Stimulated activated naive CD8-positive, alpha-beta T cell treated with anti-CD3 and anti-CD28 coated beads, Interleukin-15, Interleukin-2, amounts not matched to agents 100 ng/mL and 50 ng/mL, for 24 hours (primary cell): Measurements from ENCODE around the gene UBTD2.
"Not testable (repeated sequence)": the region's sequence is repeated elsewhere in the genome, so short reads cannot be mapped to it uniquely, and the experiment has no call there.

Source experiments
- H3K27ac Mint-ChIP-seq: one replicate; pipeline ENCODE4 v1.8.0; 2021; ENCODE audit warnings: mild to moderate bottlenecking, mixed read lengths
- H3K27me3 Mint-ChIP-seq: one replicate; pipeline ENCODE4 v1.8.0; 2021; ENCODE audit warnings: mixed read lengths
- H3K36me3 Mint-ChIP-seq: one replicate; pipeline ENCODE4 v1.8.0; 2021; ENCODE audit warnings: low read depth, mixed read lengths
- H3K4me1 Mint-ChIP-seq: one replicate; pipeline ENCODE4 v1.8.0; 2021; ENCODE audit warnings: low read depth, mixed read lengths
- H3K4me3 Mint-ChIP-seq: one replicate; pipeline ENCODE4 v1.8.0; 2021; ENCODE audit warnings: mild to moderate bottlenecking, mixed read lengths
- H3K9me3 Mint-ChIP-seq: one replicate; pipeline ENCODE4 v1.8.0; 2021; ENCODE audit warnings: mixed read lengths

Gene UBTD2

DNA sequence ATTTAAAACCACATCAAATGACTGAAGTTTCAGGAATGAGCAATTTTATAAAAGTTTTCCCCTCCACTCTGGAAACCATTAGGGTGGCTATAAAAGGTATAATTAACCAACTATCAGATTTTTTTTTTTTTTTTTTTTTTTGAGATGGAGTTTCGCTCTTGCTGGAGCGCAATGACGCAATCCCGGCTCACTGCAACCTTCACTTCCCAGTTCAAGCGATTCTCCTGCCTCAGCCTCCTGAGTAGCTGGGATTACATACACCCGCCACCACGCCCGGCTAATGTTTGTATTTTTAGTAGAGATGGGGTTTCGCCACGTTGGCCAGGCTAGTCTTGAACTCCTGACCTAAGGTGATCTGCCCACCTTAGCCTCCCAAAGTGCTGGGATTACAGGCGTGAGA is 77.6 kb downstream of the UBTD2 start:
- H3K27ac Mint-ChIP-seq, H3K27me3 Mint-ChIP-seq, H3K9me3 Mint-ChIP-seq, H3K4me3 Mint-ChIP-seq: not testable (repeated sequence)
- Mint-ChIP-seq H3K4me1 (peaks cover 12% of the 10 kb centered on the region), H3K36me3 (peaks cover 14% of the 10 kb centered on the region)

DNA sequence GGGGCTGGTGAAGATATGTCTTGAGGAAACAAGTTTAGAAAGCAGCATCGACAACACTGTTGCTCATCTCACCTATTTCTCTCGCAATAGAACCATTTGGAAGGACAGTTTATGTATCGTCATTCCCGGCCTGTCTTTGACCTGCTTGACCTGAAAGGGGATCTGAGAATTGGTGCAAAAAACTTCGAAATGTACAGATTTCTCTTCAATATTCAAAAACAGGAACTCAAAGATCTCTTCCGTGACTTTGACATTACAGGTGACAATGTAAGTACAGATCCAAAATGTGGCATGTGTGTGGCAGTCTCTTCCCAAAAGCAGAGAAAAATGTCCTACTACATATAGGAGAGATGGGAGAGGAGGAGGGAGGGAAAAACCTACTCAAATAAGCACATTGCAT is 83.1 kb downstream of the UBTD2 start:
- no peaks in the 10 kb centered on the region for H3K9me3 Mint-ChIP-seq
- H3K4me3 Mint-ChIP-seq = no peak overlapping the region
- H3K27ac Mint-ChIP-seq = no peak overlapping the region
- H3K4me1 Mint-ChIP-seq = no peaks in the 10 kb centered on the region
- peaks cover 4% of the 10 kb centered on the region for H3K27me3 Mint-ChIP-seq
- no peaks in the 10 kb centered on the region for H3K36me3 Mint-ChIP-seq

DNA sequence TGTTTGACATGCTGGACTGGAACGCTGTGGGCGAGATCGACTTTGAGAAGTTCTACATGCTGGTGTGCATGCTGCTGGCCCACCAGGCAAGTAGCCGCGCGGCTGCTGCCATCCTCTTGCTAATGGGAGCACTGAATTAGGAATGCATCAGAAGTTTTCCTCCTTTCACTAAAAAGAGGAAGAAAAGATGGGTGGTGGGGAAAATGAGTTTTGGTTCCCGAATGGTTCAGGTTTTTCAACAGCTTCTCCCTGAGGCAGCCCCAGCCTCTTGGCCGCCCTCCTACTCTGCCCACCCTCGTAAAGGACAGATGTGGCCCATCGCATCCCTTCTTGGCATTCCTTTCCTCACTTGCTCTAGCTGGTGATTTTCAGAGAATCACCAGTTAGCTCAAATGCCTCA is 84.1 kb downstream of the UBTD2 start:
- H3K27me3 Mint-ChIP-seq = peaks cover 4% of the 10 kb centered on the region
- no peak overlapping the region for H3K27ac Mint-ChIP-seq
- no peaks in the 10 kb centered on the region for H3K9me3 Mint-ChIP-seq
- no peak overlapping the region for H3K4me3 Mint-ChIP-seq
- no peaks in the 10 kb centered on the region for H3K4me1 Mint-ChIP-seq
- no peaks in the 10 kb centered on the region for H3K36me3 Mint-ChIP-seq

DNA sequence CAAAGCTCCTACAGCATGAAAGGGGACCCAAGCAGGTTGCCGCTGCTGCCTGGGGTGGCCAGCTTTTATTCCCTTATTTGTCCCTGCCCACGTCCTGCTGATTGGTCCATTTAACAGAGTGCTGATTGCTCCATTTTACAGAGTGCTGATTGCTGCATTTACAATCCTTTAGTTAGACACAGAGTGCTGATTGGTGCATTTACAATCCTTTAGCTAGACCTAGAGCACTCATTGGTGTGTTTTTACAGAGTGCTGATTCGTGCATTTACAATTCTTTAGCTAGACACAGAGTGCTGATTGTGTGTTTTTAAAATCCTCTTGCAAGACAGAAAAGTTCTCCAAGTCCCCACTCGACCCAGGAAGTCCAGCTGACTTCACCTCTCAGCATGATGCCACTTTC is 85.8 kb downstream of the UBTD2 start:
- H3K9me3 Mint-ChIP-seq, H3K27me3 Mint-ChIP-seq, H3K27ac Mint-ChIP-seq, H3K4me1 Mint-ChIP-seq, H3K36me3 Mint-ChIP-seq, H3K4me3 Mint-ChIP-seq: not testable (repeated sequence)

DNA sequence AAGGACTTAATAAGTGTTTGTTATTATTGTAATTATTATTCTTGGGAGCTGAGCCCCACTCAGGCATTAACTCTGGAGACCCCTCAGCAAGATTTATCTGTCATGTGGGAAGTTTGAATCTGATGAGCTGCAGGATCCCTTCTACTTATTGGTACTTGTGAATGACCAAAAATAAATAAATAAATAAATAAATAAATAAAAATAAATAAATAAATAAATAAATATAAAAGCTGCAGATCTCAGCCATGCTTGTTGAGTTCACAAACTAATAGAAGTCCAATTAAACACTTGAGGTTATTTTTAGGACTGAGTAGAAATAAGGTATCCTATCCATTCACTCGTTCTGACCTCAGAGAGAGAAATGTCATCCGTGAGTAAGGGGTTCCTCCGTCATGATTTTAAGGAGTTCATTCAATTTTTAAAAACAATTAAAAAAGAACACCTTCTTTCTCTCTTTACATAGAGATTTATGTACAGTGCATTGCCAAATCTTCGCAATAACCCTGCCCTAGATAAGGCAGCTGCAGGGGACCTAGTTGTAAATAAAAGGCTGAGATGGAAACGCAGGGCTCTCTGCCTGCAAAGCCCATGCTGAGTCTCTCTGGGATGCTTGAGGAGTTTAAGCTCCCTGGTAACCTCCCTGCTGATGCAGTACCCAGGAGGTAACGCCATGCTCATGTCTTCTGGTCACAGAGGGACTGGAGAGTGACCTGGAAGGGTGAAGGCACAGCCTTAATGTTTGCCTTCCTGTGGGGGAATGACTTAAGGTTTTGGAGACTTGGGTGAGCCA is 88.4 kb downstream of the UBTD2 start:
- H3K27ac Mint-ChIP-seq = no peak overlapping the region
- no peaks in the 10 kb centered on the region for H3K36me3 Mint-ChIP-seq
- H3K27me3 Mint-ChIP-seq = peaks cover 4% of the 10 kb centered on the region
- H3K9me3 Mint-ChIP-seq = no peaks in the 10 kb centered on the region
- H3K4me3 Mint-ChIP-seq = no peak overlapping the region
- no peaks in the 10 kb centered on the region for H3K4me1 Mint-ChIP-seq

DNA sequence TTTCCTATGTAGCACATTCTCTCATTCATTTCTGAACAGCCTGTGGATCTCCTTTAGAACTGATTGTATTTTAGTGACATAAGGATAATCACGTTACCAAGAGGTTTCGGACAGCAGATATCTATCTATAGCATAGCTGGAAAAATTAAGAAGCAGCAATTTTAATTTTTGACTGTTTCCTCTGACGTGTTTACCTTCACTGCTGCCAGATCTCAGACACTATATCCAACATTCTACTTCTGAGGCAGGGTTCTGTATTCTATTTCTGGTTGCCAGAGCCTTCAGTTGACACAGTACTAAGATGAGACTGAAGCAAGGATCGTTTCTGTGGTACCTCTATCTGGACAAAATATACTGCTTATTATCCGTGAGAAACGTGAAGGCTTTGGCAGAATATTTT is 89.7 kb downstream of the UBTD2 start, which contains the start of gene EFCAB9:
Gene EFCAB9 (plus strand): TSS at position 301 of the 400 bp plus-strand sequence. CDS start 1 bp downstream, at position 302.
- Mint-ChIP-seq H3K4me1 (peaks cover 8% of the 10 kb centered on the region), H3K4me3 (no peak within 1 kb of the TSS), H3K36me3 (no peaks in the 10 kb centered on the region), H3K9me3 (no peaks in the 10 kb centered on the region), H3K27me3 (no peaks in the 10 kb centered on the region), H3K27ac (no peak within 1 kb of the TSS)

DNA sequence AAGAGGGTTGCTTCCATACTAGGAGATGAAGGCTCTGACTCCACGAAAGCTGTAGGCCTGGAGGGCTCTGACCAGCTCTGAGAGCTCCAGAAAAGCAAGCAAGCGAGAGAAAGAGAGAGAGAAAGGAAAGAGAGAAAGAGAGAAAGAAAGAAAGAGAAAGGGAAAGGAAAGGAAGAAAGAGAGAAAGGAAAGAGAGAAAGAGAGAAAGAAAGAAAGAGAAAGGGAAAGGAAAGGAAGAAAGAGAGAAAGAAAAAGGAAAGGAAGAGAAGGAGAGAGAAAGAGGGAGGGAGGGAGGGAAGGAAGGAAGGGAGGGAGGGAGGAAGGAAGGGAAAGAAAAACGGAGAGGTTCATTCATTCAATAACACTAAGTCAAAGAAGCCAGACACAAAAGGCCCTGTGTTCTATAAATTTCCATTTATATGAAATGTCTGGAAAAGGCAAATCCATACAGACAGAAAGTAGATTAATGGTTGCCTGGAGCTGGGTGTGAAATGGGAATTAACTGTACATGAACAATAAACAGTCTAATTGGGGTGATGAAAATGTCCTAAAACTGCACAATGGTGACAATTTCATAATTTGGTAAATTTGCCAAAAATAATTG is 93.8 kb downstream of the UBTD2 start:
- Mint-ChIP-seq H3K27ac (no peak overlapping the region), H3K4me3 (no peak overlapping the region), H3K27me3 (no peaks in the 10 kb centered on the region), H3K36me3 (no peaks in the 10 kb centered on the region), H3K9me3 (no peaks in the 10 kb centered on the region), H3K4me1 (peaks cover 28% of the 10 kb centered on the region)

DNA sequence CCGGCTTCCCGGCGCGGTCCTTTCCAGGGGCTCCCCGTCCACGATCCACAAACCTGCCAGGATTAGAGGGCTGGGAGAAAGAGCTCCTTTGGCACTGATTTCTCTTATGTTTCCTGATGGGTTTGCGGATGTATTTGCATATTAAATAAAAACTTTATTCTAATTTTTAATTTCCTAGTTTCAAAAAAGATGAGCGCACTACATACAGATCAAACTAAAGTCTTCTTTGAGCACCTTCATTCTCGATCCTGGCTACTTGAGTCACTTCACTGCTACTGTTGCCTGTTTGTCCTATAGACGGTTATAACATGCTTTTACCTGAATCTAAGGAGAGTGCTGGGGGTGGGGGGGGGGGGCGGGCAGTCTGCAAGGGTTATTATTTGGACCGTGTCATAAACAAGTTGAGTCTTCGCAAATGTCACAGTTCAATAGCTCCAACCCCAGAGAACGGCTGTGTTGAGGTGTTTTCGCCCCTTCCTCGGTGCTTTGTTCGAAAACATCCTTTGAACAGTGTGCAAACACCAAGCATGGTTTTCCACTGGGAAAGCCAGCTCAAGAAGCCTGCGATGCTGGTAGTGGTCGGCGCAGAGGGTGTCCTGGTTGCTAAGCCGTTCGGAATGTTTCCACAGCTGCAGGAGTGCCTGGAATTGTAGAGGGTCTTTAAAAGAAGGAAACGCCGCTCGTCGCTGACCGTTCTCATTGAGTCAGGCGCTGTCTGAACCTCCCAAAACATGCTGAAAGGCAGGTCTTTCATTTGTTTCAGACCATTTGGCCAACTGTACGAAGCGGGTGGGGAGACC is 94.5 kb downstream of the UBTD2 start:
- H3K4me3 Mint-ChIP-seq = peak overlapping the region; percentile 99
- peaks cover 4% of the 10 kb centered on the region for H3K36me3 Mint-ChIP-seq
- no peaks in the 10 kb centered on the region for H3K9me3 Mint-ChIP-seq
- H3K27ac Mint-ChIP-seq = no peak overlapping the region
- peaks cover 35% of the 10 kb centered on the region for H3K4me1 Mint-ChIP-seq
- no peaks in the 10 kb centered on the region for H3K27me3 Mint-ChIP-seq

DNA sequence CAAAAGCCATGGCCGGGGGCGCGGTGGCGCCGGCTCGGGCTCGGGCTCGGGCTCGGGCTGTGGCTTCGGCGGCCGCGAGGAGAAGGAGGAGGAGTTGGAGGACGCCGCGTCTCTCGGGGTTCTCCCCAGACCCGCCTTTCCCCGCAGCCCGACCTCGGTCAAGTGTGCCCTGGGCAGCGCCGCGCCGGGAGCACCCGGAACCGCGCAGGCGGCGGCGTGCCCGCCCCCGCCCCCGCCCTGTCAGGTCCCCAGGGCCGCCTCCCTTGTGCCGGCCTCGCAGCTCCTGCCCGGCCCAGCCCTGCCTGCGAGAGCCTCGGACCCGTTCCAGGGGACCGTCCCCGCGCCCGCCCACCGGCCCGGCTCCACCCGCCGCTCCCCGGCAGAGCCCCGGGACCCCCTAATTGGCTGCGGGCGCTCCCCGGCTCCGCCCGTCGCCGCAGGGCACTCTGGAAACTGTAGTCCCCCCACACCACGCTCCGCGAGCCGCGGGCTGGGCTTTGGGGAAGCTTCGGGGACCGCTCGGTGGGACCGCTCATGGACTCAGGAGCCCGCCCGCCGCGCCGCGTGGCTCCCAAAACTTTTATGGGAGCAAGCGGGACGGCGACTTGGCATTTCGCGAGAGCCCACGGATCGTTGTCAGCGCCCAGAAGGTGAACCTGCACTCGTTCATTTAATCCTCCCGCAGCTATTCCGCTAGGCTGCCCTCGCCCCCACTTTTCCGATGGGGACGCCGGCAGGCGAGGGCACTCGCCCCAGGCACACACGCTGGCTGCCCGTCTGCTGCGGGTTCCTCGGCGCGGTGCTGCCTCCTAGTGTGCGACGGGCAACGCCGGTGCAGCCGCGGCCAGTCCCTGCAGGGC is 95.3 kb downstream of the UBTD2 start, which contains the start of gene STK10:
Gene STK10 (minus strand): TSS at position 192 of the 860 bp plus-strand sequence. CDS start 182 bp downstream, at position 10.
- peak within 1 kb of the TSS; percentile 99 for H3K4me3 Mint-ChIP-seq
- no peaks in the 10 kb centered on the region for H3K9me3 Mint-ChIP-seq
- peaks cover 8% of the 10 kb centered on the region for H3K36me3 Mint-ChIP-seq
- peak within 1 kb of the TSS; percentile 98 for H3K27ac Mint-ChIP-seq
- no peaks in the 10 kb centered on the region for H3K27me3 Mint-ChIP-seq
- H3K4me1 Mint-ChIP-seq = peaks cover 43% of the 10 kb centered on the region

DNA sequence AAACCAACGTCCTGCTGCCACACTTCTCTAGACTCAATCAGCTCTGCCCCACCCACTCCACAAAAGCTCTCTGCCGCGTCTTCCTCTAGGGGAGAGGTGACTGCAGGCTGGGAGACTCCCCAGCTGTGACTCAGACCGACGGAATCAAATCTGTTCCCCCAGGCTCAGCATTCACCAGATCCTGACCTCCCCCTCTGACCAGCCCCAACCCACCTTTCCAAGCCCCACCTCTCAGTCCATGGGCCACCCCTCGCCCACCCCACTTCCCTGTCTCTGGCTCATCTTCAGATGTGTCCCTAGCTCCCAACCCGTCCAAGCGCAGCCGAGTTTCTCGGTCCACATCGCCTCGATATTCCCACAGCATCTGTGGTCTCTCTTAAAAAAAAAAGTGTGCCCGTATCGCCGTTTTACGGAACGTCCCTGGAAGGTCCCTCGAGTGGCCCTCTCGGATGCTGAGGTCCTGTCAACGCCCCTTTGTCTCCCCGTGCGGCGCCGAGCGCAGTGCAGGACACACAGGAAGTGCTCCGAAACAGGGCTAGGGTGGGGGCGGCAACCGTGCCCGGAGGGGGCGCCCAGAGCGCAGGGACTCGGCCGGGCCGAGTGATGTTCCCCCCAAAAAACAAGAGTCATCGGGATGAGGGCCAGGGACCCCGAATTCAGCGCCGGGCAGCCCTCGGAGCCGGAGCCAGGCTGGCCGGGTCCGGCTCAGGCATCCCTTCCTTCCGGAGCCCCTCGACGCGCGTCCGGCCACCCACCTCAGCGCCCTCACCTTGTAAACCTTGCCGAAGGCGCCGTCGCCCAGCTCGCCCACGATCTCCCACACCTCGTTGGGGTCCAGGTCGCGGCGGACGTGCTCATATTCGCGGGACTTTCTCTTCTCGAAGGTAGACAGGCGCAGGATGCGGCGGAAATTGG is 96.2 kb downstream of the UBTD2 start:
- peaks cover 17% of the 10 kb centered on the region for H3K36me3 Mint-ChIP-seq
- H3K4me3 Mint-ChIP-seq = peak overlapping the region; percentile 99
- peaks cover 52% of the 10 kb centered on the region for H3K4me1 Mint-ChIP-seq
- H3K27ac Mint-ChIP-seq = peak overlapping the region; percentile 98
- H3K9me3 Mint-ChIP-seq = no peaks in the 10 kb centered on the region
- H3K27me3 Mint-ChIP-seq = no peaks in the 10 kb centered on the region

DNA sequence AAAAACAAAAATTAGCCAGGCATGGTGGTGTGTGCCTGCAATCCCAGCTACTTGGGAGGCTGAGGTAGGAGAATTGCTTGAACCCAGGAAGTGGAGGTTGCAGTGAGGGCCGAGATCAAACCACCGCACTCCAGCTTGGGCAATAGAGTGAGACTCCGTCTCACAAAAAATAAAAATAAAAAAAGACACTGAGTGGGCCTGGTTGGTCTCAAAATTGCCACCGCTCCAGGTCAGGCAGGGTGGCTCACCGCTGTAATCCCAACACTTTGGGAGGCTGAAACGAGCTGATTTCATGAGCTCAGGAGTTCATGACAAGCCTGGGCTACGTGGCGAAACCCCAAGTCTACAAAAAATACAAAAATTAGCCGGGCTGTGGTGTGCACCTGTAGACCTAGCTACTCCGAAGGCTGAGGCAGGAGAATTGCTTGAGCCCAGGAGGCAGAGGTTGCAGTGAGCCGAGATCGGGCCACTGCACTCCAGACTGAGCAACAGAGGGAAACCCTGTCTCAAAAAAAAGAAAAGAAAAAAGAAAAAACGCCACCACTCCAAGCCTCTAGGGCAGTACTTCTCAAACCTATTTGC is 97.4 kb downstream of the UBTD2 start:
- Mint-ChIP-seq H3K4me3 (peak overlapping the region; percentile 99), H3K27ac (peak overlapping the region; percentile 98), H3K36me3 (peaks cover 17% of the 10 kb centered on the region), H3K27me3 (no peaks in the 10 kb centered on the region), H3K9me3 (no peaks in the 10 kb centered on the region), H3K4me1 (peaks cover 64% of the 10 kb centered on the region)

DNA sequence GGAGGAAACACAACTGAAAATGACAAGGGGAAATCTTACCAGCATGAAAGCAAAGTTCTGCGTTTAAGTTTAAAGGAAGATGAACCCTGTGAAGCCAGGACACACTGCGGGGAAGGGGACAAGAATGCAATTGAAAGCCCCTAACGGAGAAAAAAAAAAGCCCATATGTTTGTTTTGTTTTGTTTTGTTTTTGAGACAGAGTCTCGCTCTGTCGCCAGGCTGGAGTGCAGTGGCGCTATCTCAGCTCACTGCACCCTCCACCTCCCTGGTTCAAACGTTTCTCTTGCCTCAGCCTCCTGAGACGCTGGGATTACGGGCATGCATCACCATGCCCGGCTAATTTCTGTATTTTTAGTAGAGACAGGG is 98.5 kb downstream of the UBTD2 start:
- no peaks in the 10 kb centered on the region for H3K9me3 Mint-ChIP-seq
- peak overlapping the region; percentile 98 for H3K27ac Mint-ChIP-seq
- H3K4me3 Mint-ChIP-seq = peak overlapping the region; percentile 99
- peaks cover 22% of the 10 kb centered on the region for H3K36me3 Mint-ChIP-seq
- peaks cover 75% of the 10 kb centered on the region for H3K4me1 Mint-ChIP-seq
- H3K27me3 Mint-ChIP-seq = no peaks in the 10 kb centered on the region

DNA sequence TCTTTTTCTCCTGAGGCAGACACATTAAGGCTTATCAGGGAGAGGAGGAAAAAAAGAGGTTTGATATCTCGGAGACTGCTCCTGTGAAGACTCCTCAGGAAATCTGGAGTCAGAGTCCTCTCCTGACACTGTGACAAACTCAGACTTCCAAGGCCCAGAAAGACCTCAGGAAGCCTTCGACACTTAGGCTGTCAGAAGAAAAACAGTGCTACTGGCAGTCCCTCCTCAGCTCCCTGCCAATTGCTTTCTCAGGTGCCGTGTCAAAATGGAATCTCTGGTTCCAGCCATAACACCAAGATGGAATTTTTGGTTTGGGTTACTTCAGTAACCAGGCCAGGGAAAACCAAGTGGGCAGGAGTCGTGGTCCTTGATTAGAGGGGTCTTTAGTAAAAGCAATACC is 99.7 kb downstream of the UBTD2 start:
- Mint-ChIP-seq H3K4me3 (peak overlapping the region; percentile 99), H3K27ac (peak overlapping the region; percentile 98), H3K4me1 (peaks cover 80% of the 10 kb centered on the region), H3K27me3 (no peaks in the 10 kb centered on the region), H3K9me3 (no peaks in the 10 kb centered on the region), H3K36me3 (peaks cover 22% of the 10 kb centered on the region)
